GM23338 (cell line): ENCODE measurements around the gene ARPC2.

ENCODE experiments used
- EZH2 ChIP-seq: fragments of 200-600 bp; sonication (generic); IDR thresholded peaks from one replicate; pipeline ENCODE4 v1.8.0; 2017; ENCODE audit warnings: antibody characterized with exemption, mild to moderate bottlenecking, low read depth; ENCODE audit not compliant: unreplicated experiment
- JUNB ChIP-seq: IDR thresholded peaks from one replicate; pipeline ENCODE4 v1.6.1; 2016; ENCODE audit warnings: antibody characterized with exemption; ENCODE audit not compliant: unreplicated experiment
- POLR2AphosphoS5 ChIP-seq: IDR thresholded peaks from 2 replicates; pipeline ENCODE4 v1.6.1; 2016; ENCODE audit warnings: antibody characterized with exemption, low read depth
- TF ChIP-seq, protein P1 (sequence below), 2 experiments: fragments of 200-600 bp in 1 of 2; sonication (generic) in 1 of 2; conservative IDR thresholded peaks; 2 replicates each; pipeline versions ENCODE4 v1.5.1 to v1.6.1; 2016 to 2017; ENCODE audit warnings: antibody characterized with exemption in 2 of 2, low read depth in 2 of 2, mild to moderate bottlenecking in 2 of 2, moderate library complexity in 1 of 2
- TF ChIP-seq, protein P2 (sequence below): IDR thresholded peaks from one replicate; pipeline ENCODE4 v1.6.1; 2018; ENCODE audit warnings: antibody characterized with exemption; ENCODE audit not compliant: unreplicated experiment
- TF ChIP-seq, protein P3 (sequence below): IDR thresholded peaks from 2 replicates; pipeline ENCODE4 v1.6.1; 2016; ENCODE audit warnings: antibody characterized with exemption

DNA sequence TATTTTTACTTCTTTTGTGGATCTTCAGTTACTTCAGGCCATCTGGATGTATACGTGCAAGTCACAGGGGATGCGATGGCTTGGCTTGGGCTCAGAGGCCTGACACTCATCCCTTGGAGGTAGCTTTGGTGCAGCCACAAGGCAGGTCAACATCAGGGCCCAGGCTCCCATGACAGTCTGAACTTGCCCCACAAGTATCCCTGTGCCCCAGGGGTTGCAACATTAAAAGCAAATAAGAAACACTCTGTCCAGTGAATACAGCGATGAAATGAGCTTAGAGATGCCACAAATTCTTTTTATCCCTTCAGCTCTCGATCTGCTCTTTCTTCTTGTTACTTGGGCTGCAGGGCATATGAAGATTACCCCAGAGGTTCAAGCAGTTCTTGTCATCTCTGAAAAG lies 37.2 kb upstream of the ARPC2 start:
- TF ChIP-seq POLR2AphosphoS5 (no peak), EZH2 (no peak), JUNB (no peak)
- TF ChIP-seq, protein P1, sequence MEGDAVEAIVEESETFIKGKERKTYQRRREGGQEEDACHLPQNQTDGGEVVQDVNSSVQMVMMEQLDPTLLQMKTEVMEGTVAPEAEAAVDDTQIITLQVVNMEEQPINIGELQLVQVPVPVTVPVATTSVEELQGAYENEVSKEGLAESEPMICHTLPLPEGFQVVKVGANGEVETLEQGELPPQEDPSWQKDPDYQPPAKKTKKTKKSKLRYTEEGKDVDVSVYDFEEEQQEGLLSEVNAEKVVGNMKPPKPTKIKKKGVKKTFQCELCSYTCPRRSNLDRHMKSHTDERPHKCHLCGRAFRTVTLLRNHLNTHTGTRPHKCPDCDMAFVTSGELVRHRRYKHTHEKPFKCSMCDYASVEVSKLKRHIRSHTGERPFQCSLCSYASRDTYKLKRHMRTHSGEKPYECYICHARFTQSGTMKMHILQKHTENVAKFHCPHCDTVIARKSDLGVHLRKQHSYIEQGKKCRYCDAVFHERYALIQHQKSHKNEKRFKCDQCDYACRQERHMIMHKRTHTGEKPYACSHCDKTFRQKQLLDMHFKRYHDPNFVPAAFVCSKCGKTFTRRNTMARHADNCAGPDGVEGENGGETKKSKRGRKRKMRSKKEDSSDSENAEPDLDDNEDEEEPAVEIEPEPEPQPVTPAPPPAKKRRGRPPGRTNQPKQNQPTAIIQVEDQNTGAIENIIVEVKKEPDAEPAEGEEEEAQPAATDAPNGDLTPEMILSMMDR (conservative IDR thresholded peaks at IDR 0.05; ENCODE audit: low read depth in 2 of 2), result no peak
- TF ChIP-seq, protein P2, sequence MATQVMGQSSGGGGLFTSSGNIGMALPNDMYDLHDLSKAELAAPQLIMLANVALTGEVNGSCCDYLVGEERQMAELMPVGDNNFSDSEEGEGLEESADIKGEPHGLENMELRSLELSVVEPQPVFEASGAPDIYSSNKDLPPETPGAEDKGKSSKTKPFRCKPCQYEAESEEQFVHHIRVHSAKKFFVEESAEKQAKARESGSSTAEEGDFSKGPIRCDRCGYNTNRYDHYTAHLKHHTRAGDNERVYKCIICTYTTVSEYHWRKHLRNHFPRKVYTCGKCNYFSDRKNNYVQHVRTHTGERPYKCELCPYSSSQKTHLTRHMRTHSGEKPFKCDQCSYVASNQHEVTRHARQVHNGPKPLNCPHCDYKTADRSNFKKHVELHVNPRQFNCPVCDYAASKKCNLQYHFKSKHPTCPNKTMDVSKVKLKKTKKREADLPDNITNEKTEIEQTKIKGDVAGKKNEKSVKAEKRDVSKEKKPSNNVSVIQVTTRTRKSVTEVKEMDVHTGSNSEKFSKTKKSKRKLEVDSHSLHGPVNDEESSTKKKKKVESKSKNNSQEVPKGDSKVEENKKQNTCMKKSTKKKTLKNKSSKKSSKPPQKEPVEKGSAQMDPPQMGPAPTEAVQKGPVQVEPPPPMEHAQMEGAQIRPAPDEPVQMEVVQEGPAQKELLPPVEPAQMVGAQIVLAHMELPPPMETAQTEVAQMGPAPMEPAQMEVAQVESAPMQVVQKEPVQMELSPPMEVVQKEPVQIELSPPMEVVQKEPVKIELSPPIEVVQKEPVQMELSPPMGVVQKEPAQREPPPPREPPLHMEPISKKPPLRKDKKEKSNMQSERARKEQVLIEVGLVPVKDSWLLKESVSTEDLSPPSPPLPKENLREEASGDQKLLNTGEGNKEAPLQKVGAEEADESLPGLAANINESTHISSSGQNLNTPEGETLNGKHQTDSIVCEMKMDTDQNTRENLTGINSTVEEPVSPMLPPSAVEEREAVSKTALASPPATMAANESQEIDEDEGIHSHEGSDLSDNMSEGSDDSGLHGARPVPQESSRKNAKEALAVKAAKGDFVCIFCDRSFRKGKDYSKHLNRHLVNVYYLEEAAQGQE, result no peak
- TF ChIP-seq, protein P3, sequence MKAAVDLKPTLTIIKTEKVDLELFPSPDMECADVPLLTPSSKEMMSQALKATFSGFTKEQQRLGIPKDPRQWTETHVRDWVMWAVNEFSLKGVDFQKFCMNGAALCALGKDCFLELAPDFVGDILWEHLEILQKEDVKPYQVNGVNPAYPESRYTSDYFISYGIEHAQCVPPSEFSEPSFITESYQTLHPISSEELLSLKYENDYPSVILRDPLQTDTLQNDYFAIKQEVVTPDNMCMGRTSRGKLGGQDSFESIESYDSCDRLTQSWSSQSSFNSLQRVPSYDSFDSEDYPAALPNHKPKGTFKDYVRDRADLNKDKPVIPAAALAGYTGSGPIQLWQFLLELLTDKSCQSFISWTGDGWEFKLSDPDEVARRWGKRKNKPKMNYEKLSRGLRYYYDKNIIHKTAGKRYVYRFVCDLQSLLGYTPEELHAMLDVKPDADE, result no peak
